ENCODE data around the gene PXDN.

PXDN gene

GRCh38 chr2:1730015-1730927, 14.0 kb downstream of the PXDN start:
- H3K4me2 ChIP-seq (ENCODE audit: low read depth, low read length), result no peak overlapping the region
- no peak overlapping the region for H3K9ac ChIP-seq (ENCODE audit: low read length)
- H3K9me2 ChIP-seq (replicated peaks; ENCODE audit: insufficient read depth, low read length), result no peaks in the 10 kb centered on the region
- no peak for TF ChIP-seq EZH2phosphoT487 (IDR thresholded peaks at IDR 0.05; ENCODE audit: low read length)
- TF ChIP-seq CTCF (IDR thresholded peaks at IDR 0.05; ENCODE audit: low read length), result no peak
- no peak for TF ChIP-seq EZH2 (optimal IDR thresholded peaks at IDR 0.05; ENCODE audit: low read depth, low read length)
- H3K27me3 ChIP-seq (replicated peaks; ENCODE audit: insufficient read depth, low read length), result no peaks in the 10 kb centered on the region
- H3K79me2 ChIP-seq (ENCODE audit: low read length), result no peaks in the 10 kb centered on the region
- no peaks in the 10 kb centered on the region for H4K20me1 ChIP-seq (ENCODE audit: insufficient read depth, low read length)
- H3K36me3 ChIP-seq (replicated peaks; ENCODE audit: insufficient read depth, low read length), result no peaks in the 10 kb centered on the region
- no peaks in the 10 kb centered on the region for H3K9me3 ChIP-seq (replicated peaks; ENCODE audit: insufficient read depth, low read length)
- DNase-seq, result no peak
- H2AFZ ChIP-seq (ENCODE audit: low read length), result no peak overlapping the region
- no peaks in the 10 kb centered on the region for H3F3A ChIP-seq (ENCODE audit: insufficient read depth, low read length)
- H3K4me3 ChIP-seq (ENCODE audit: low read length), result no peak overlapping the region
- H3K4me1 ChIP-seq (ENCODE audit: low read length), result no peaks in the 10 kb centered on the region
- H3K27ac ChIP-seq (ENCODE audit: low read length), result no peak overlapping the region

- H3K4me3 ChIP-seq (ENCODE audit: low read length), result no peak overlapping the region
Measured at GRCh38 chr2:1729242-1729641, 15.1 kb downstream of the PXDN start.

GRCh38 chr2:1728821-1729220, 15.5 kb downstream of the PXDN start:
- no peaks in the 10 kb centered on the region for H3K4me1 ChIP-seq (ENCODE audit: low read length)
- H3F3A ChIP-seq (ENCODE audit: insufficient read depth, low read length), result no peaks in the 10 kb centered on the region
- no peak overlapping the region for H3K27ac ChIP-seq (ENCODE audit: low read length)
- TF ChIP-seq EZH2phosphoT487 (IDR thresholded peaks at IDR 0.05; ENCODE audit: low read length) (no peak), EZH2 (optimal IDR thresholded peaks at IDR 0.05; ENCODE audit: low read depth, low read length) (no peak), CTCF (IDR thresholded peaks at IDR 0.05; ENCODE audit: low read length) (no peak)
- H3K79me2 ChIP-seq (ENCODE audit: low read length), result no peaks in the 10 kb centered on the region
- H4K20me1 ChIP-seq (ENCODE audit: insufficient read depth, low read length), result no peaks in the 10 kb centered on the region
- DNase-seq, result no peak
- H3K9me3 ChIP-seq (replicated peaks; ENCODE audit: insufficient read depth, low read length), result no peaks in the 10 kb centered on the region
- no peak overlapping the region for H3K4me2 ChIP-seq (ENCODE audit: low read depth, low read length)
- no peaks in the 10 kb centered on the region for H3K27me3 ChIP-seq (replicated peaks; ENCODE audit: insufficient read depth, low read length)
- no peaks in the 10 kb centered on the region for H3K9me2 ChIP-seq (replicated peaks; ENCODE audit: insufficient read depth, low read length)
- H3K9ac ChIP-seq (ENCODE audit: low read length), result no peak overlapping the region
- H3K36me3 ChIP-seq (replicated peaks; ENCODE audit: insufficient read depth, low read length), result no peaks in the 10 kb centered on the region
- no peak overlapping the region for H3K4me3 ChIP-seq (ENCODE audit: low read length)
- no peak overlapping the region for H2AFZ ChIP-seq (ENCODE audit: low read length)

More at GRCh38 chr2:1729242-1729641, 15.1 kb downstream of the PXDN start:
- no peaks in the 10 kb centered on the region for H3K27me3 ChIP-seq (replicated peaks; ENCODE audit: insufficient read depth, low read length)
- no peaks in the 10 kb centered on the region for H4K20me1 ChIP-seq (ENCODE audit: insufficient read depth, low read length)
- H3K27ac ChIP-seq (ENCODE audit: low read length), result no peak overlapping the region
- H3K4me1 ChIP-seq (ENCODE audit: low read length), result no peaks in the 10 kb centered on the region
- no peak overlapping the region for H3K4me2 ChIP-seq (ENCODE audit: low read depth, low read length)
- H3F3A ChIP-seq (ENCODE audit: insufficient read depth, low read length), result no peaks in the 10 kb centered on the region
- DNase-seq, result no peak
- no peak for TF ChIP-seq CTCF (IDR thresholded peaks at IDR 0.05; ENCODE audit: low read length)
- no peak for TF ChIP-seq EZH2 (optimal IDR thresholded peaks at IDR 0.05; ENCODE audit: low read depth, low read length)
- no peak for TF ChIP-seq EZH2phosphoT487 (IDR thresholded peaks at IDR 0.05; ENCODE audit: low read length)
- H3K36me3 ChIP-seq (replicated peaks; ENCODE audit: insufficient read depth, low read length), result no peaks in the 10 kb centered on the region
- no peak overlapping the region for H3K9ac ChIP-seq (ENCODE audit: low read length)
- no peaks in the 10 kb centered on the region for H3K9me2 ChIP-seq (replicated peaks; ENCODE audit: insufficient read depth, low read length)
- H3K79me2 ChIP-seq (ENCODE audit: low read length), result no peaks in the 10 kb centered on the region
- H3K9me3 ChIP-seq (replicated peaks; ENCODE audit: insufficient read depth, low read length), result no peaks in the 10 kb centered on the region
- H2AFZ ChIP-seq (ENCODE audit: low read length), result no peak overlapping the region

All from MM.1S (cell line).